K562 (cell line): Measurements from ENCODE around the gene TRUB1. TPM values are rescaled to one million over a fixed set of nuclear protein-coding genes. Genes with fewer than 3 reads are reported as not detected.

Source experiments
- AFF1 ChIP-seq, 2 experiments: fragments of 450-650 bp; IDR thresholded peaks; 2 replicates each; pipeline ENCODE4 v1.6.1; 2018; ENCODE audit warnings: mild to moderate bottlenecking in 2 of 2, low read depth in 1 of 2; ENCODE audit not compliant: partially characterized antibody in 2 of 2
- ARID4B ChIP-seq: sonication (generic); formaldehyde crosslinking; IDR thresholded peaks from 2 replicates; pipeline ENCODE4 v1.8.0; 2022; ENCODE audit warnings: mild to moderate bottlenecking, missing genetic modification reagents
- CC2D1A ChIP-seq: fragments of 450-650 bp; IDR thresholded peaks from 2 replicates; pipeline ENCODE4 v1.6.1; 2017; ENCODE audit warnings: mild to moderate bottlenecking
- CREBBP ChIP-seq: IDR thresholded peaks from one replicate; pipeline ENCODE4 v1.6.1; 2012; ENCODE audit warnings: low read depth, mild to moderate bottlenecking, control low read depth, inconsistent platforms, low read length
- FOXJ2 ChIP-seq: fragments of 200-800 bp; sonication (Bioruptor generic); IDR thresholded peaks from 2 replicates; pipeline ENCODE4 v1.6.1; 2016; ENCODE audit warnings: missing genetic modification characterization, missing compliant biosample characterization
- GTF2E2 ChIP-seq: fragments of 200-800 bp; sonication (Bioruptor generic); IDR thresholded peaks from 2 replicates; pipeline ENCODE4 v1.6.1; 2016; ENCODE audit warnings: missing genetic modification characterization, missing compliant biosample characterization
- IRF2 ChIP-seq: sonication (generic); formaldehyde crosslinking; IDR thresholded peaks from 2 replicates; pipeline ENCODE4 v1.8.1; 2022; ENCODE audit warnings: mild to moderate bottlenecking, missing genetic modification reagents
- L3MBTL2 ChIP-seq: fragments of 450-650 bp; IDR thresholded peaks from 2 replicates; pipeline ENCODE4 v1.6.1; 2016; ENCODE audit warnings: mild to moderate bottlenecking, moderate library complexity
- MEF2D ChIP-seq: conservative IDR thresholded peaks from 2 replicates; pipeline ENCODE4 v1.6.1; 2016; ENCODE audit warnings: low read depth, missing genetic modification characterization, missing compliant biosample characterization
- MXI1 ChIP-seq: IDR thresholded peaks from 2 replicates; pipeline ENCODE4 v1.6.1; 2011; ENCODE audit warnings: low read depth, mild to moderate bottlenecking, improper control_type of control experiment, low read length
- NR1H2 ChIP-seq: sonication (generic); formaldehyde crosslinking; IDR thresholded peaks from 2 replicates; pipeline ENCODE4 v1.4.0; 2020; ENCODE audit warnings: mild to moderate bottlenecking, missing genetic modification reagents
- RBFOX2 ChIP-seq: fragments of 200-400 bp; formaldehyde crosslinking; IDR thresholded peaks from 2 replicates; pipeline ENCODE4 v1.6.1; 2017; ENCODE audit warnings: low read depth, mild to moderate bottlenecking, low read length, moderate library complexity
- RBM14 ChIP-seq: fragments of 200-400 bp; formaldehyde crosslinking; IDR thresholded peaks from 2 replicates; pipeline ENCODE4 v1.6.1; 2018; ENCODE audit warnings: low read depth, mild to moderate bottlenecking, low read length, moderate library complexity, borderline replicate concordance; ENCODE audit not compliant: insufficient read depth
- RBM34 ChIP-seq: fragments of 200-400 bp; formaldehyde crosslinking; IDR thresholded peaks from 2 replicates; pipeline ENCODE4 v1.6.1; 2018; ENCODE audit warnings: low read length, borderline replicate concordance; ENCODE audit not compliant: insufficient read depth
- RFX5 ChIP-seq: IDR thresholded peaks from 2 replicates; pipeline ENCODE4 v1.6.1; 2011; ENCODE audit warnings: low read depth, mild to moderate bottlenecking, improper control_type of control experiment, low read length
- RFX7 ChIP-seq: fragments of 250-450 bp; sonication (Bioruptor Pico); IDR thresholded peaks from 2 replicates; pipeline ENCODE4 v1.5.1; 2021; ENCODE audit warnings: mild to moderate bottlenecking
- TAF9B ChIP-seq: fragments of 450-650 bp; IDR thresholded peaks from 2 replicates; pipeline ENCODE4 v1.6.1; 2018; ENCODE audit warnings: mild to moderate bottlenecking; ENCODE audit not compliant: partially characterized antibody
- TEAD1 ChIP-seq, 2 experiments: fragments of 450-650 bp in 1 of 2; sonication (generic) in 1 of 2; formaldehyde crosslinking; IDR thresholded peaks; 2 replicates each; pipeline versions ENCODE4 v1.4.0 to v1.8.0; 2020 to 2022; ENCODE audit warnings: mild to moderate bottlenecking in 2 of 2, missing genetic modification reagents in 1 of 2
- XRCC4 ChIP-seq: IDR thresholded peaks from one replicate; pipeline ENCODE4 v1.6.1; 2011; ENCODE audit not compliant: insufficient read depth, insufficient read length; ENCODE audit errors: extremely low read depth
- polyA plus RNA-seq, 8 experiments: library from polyadenylated mRNA; depleted of rRNA in 4 of 8; stranded (reverse) in 5 of 8; unstranded in 3 of 8; fragments of >200 nt; fragmentation: Nextera tagmentation in 2 of 8; fragmentation: Illumina TruSeq in 1 of 8; extraction: Ambion mirVana in 2 of 8; extraction: Trizol in 1 of 8; gene quantifications; 2 replicates each; pipeline versions ENCODE4 v1.2.1 to v1.2.3, GENCODE V29; 2011 to 2014; ENCODE audit warnings: inconsistent platforms in 1 of 8, missing spikeins in 1 of 8
- total RNA-seq, 7 experiments: library from RNA; depleted of rRNA in 6 of 7; stranded (reverse); fragments of >200 nt in 6 of 7; fragmentation: Illumina TruSeq in 2 of 7; extraction: Trizol in 2 of 7; gene quantifications; 2 replicates each; pipeline versions ENCODE4 v1.2.1 to v1.2.3, GENCODE V29; 2011 to 2021; ENCODE audit warnings: low replicate concordance in 1 of 7

The TRUB1 gene
- total and polyA plus RNA-seq, 9 of the 15 experiments (the other 6 are each of a cell fraction or from before 2014, with no cell fraction given): 4.6 to 16.5 (median 11.5) TPM

- TF ChIP-seq AFF1 (IDR thresholded peaks at IDR 0.05; ENCODE audit: low read depth in 1 of 2, partially characterized antibody in 2 of 2): peak in 1 of 2 experiments; percentile 53
- TF ChIP-seq FOXJ2 (tag): no peak
- no peak for TF ChIP-seq RBM34
- TF ChIP-seq RFX7 (CRISPR knock-in tag): no peak
- TF ChIP-seq RBM14: no peak
- 0 out of 2 replicates have a peak, but pooled peaks have one; percentile 22 for TF ChIP-seq L3MBTL2
- TF ChIP-seq CC2D1A: no peak
- 0 out of 2 replicates have a peak, but pooled peaks have one; percentile 21 for TF ChIP-seq MXI1
- TF ChIP-seq RBFOX2: peak; percentile 86
- TF ChIP-seq ARID4B (CRISPR knock-in tag): 0 out of 2 replicates have a peak, but pooled peaks have one; percentile 22
- no peak for TF ChIP-seq RFX5
- no peak for TF ChIP-seq NR1H2 (CRISPR knock-in tag)
- peak; percentile 75 to 88; a peak in 3 of 4 replicates for TF ChIP-seq TEAD1 (CRISPR knock-in tag; IDR thresholded peaks at IDR 0.05)
- TF ChIP-seq IRF2 (CRISPR knock-in tag): no peak
- no peak for TF ChIP-seq XRCC4
- TF ChIP-seq CREBBP: no peak
- 0 out of 2 replicates have a peak, but pooled peaks have one; percentile 28 for TF ChIP-seq GTF2E2 (tag)
- peak; percentile 86 for TF ChIP-seq TAF9B
- no peak for TF ChIP-seq MEF2D (tag)
Observed at GRCh38 chr10:114937962-114938855, at the start of gene TRUB1 (continued).
